HCT116 (cell line): ENCODE measurements around the gene TRPM3. TPM values are rescaled to one million over a fixed set of nuclear protein-coding genes. Genes with fewer than 3 reads are reported as not detected.

ENCODE experiments used
- ATAC-seq: fragments of 200-7000 bp; cut with Tn5 transposase; 2 replicates; pipeline ENCODE4 v1.9.1; 2020; ENCODE audit warnings: mild to moderate bottlenecking, moderate library complexity
- BruUV-seq: library from RNA; stranded (reverse); fragments of 400-500 nt; replicated peaks from 2 replicates; lab custom pipeline; 2021; lab: Mats Ljungman, UMichigan
- CTCF ChIA-PET: fragments of 300-600 bp; sonication (Branson Sonifier 250); formaldehyde crosslinking; loops from one replicate; lab custom pipeline; 2021; ENCODE audit warnings: antibody characterized with exemption; lab: Charles Lee
- POLR2A ChIA-PET: fragments of 300-600, 350-600 bp; sonication (Branson Sonifier 250); formaldehyde crosslinking; loops from one replicate; lab custom pipeline; 2021; ENCODE audit warnings: antibody characterized with exemption; lab: Charles Lee
- RAD21 ChIA-PET, 2 experiments: fragments of 300-600 bp; sonication (Branson Sonifier 250); formaldehyde crosslinking; loops; one replicate each; lab custom pipeline; 2023; ENCODE audit warnings: low total read pairs in 2 of 2; ENCODE audit not compliant: uncharacterized antibody in 2 of 2, unreplicated experiment in 2 of 2, low non-redundant PET in 1 of 2; lab: Charles Lee
- DNase-seq: peaks from one replicate; pipeline ENCODE4 v3.0.0-alpha.2; 2010; ENCODE audit warnings: low read depth, low spot score
- H2AFZ ChIP-seq: fragments of 200-600 bp; shearing (Covaris generic), sonication (generic); 2 replicates; pipeline ENCODE4 v1.6.1; 2017; ENCODE audit warnings: low read depth, mixed run types, mixed read lengths, antibody characterized with exemption, low read length; ENCODE audit not compliant: poor library complexity, severe bottlenecking
- H3K27ac ChIP-seq: 2 replicates; pipeline ENCODE4 v1.5.1; 2012; ENCODE audit warnings: low read depth, low read length
- H3K27me3 ChIP-seq: fragments of 200-600 bp; sonication (generic); 2 replicates; pipeline ENCODE4 v1.6.1; 2016; ENCODE audit warnings: mixed run types, low read length, mixed read lengths; ENCODE audit not compliant: insufficient read depth
- H3K36me3 ChIP-seq, 2 experiments: fragments of 200-500 bp in 1 of 2; fragments of 200-600 bp in 1 of 2; sonication (Bioruptor generic) in 1 of 2; sonication (generic) in 1 of 2; 2 replicates each; pipeline versions ENCODE4 v1.5.1 to v1.6.1; 2014 to 2016; ENCODE audit warnings: low read length in 2 of 2, inconsistent platforms in 1 of 2, mixed read lengths in 1 of 2, mixed run types in 1 of 2; ENCODE audit not compliant: insufficient read depth in 2 of 2, control insufficient read depth in 1 of 2
- H3K4me1 ChIP-seq, 2 experiments: fragments of 200-600 bp in 1 of 2; sonication (generic) in 1 of 2; 2 replicates each; pipeline versions ENCODE4 v1.5.1 to v1.6.1; 2012 to 2017; ENCODE audit warnings: low read length in 2 of 2, inconsistent platforms in 1 of 2, mild to moderate bottlenecking in 1 of 2, mixed read lengths in 1 of 2, mixed run types in 1 of 2, moderate library complexity in 1 of 2; ENCODE audit not compliant: insufficient read depth in 2 of 2, control insufficient read depth in 1 of 2
- H3K4me2 ChIP-seq: fragments of 200-600 bp; sonication (generic); 2 replicates; pipeline ENCODE4 v1.6.1; 2017; ENCODE audit warnings: mixed run types, low read length, mixed read lengths
- H3K4me3 ChIP-seq, 2 experiments: fragments of 200-600 bp in 1 of 2; sonication (generic) in 1 of 2; replicated peaks in 1 of 2; 2 replicates each; pipeline ENCODE4 v1.5.1; 2011 to 2016; ENCODE audit warnings: low read length in 2 of 2, control low read depth in 1 of 2, low read depth in 1 of 2, mild to moderate bottlenecking in 1 of 2, mixed read lengths in 1 of 2, mixed run types in 1 of 2
- H3K79me2 ChIP-seq: fragments of 200-600 bp; sonication (generic); 2 replicates; pipeline ENCODE4 v1.6.1; 2017; ENCODE audit warnings: mild to moderate bottlenecking, mixed run types, low read length, moderate library complexity, mixed read lengths; ENCODE audit not compliant: insufficient read depth
- H3K9ac ChIP-seq: fragments of 200-600 bp; sonication (generic); 2 replicates; pipeline ENCODE4 v1.6.1; 2016; ENCODE audit warnings: low read length, mixed read lengths
- H3K9me2 ChIP-seq: fragments of 200-600 bp; sonication (generic), shearing (Covaris generic); 2 replicates; pipeline ENCODE4 v1.6.1; 2017; ENCODE audit warnings: mixed run types, mild to moderate bottlenecking, moderate library complexity; ENCODE audit not compliant: insufficient read depth
- H3K9me3 ChIP-seq, 2 experiments: fragments of 200-500 bp in 1 of 2; fragments of 200-600 bp in 1 of 2; sonication (Bioruptor generic) in 1 of 2; sonication (generic) in 1 of 2; 2 replicates each; pipeline ENCODE4 v1.6.1; 2014 to 2017; ENCODE audit warnings: low read length in 2 of 2, mixed read lengths in 2 of 2, inconsistent platforms in 1 of 2, low read depth in 1 of 2, mild to moderate bottlenecking in 1 of 2, mixed run types in 1 of 2, moderate library complexity in 1 of 2; ENCODE audit not compliant: control insufficient read depth in 1 of 2, insufficient read depth in 1 of 2
- H4K20me1 ChIP-seq: fragments of 200-600 bp; sonication (generic), shearing (Covaris generic); 2 replicates; pipeline ENCODE4 v1.6.1; 2017; ENCODE audit warnings: mixed run types, mild to moderate bottlenecking, moderate library complexity; ENCODE audit not compliant: insufficient read depth
- EZH2phosphoT487 ChIP-seq: fragments of 200-600 bp; IDR thresholded peaks from 2 replicates; pipeline ENCODE4 v1.6.1; 2018; ENCODE audit warnings: antibody characterized with exemption, borderline replicate concordance
- JUND ChIP-seq: IDR thresholded peaks from 2 replicates; pipeline ENCODE4 v1.6.1; 2012
- POLR2A ChIP-seq: IDR thresholded peaks from 2 replicates; pipeline ENCODE4 v1.7.0; 2011; ENCODE audit warnings: borderline replicate concordance; ENCODE audit not compliant: insufficient read depth, insufficient read length; ENCODE audit errors: extremely low read depth
- POLR2AphosphoS5 ChIP-seq: IDR thresholded peaks from 2 replicates; pipeline ENCODE4 v1.6.1; 2011; ENCODE audit warnings: mild to moderate bottlenecking, low read depth, low read length, moderate library complexity
- SP1 ChIP-seq: IDR thresholded peaks from 2 replicates; pipeline ENCODE4 v1.6.1; 2012; ENCODE audit warnings: low read depth
- intact Hi-C: fragments of 100-400 bp; cut with micrococcal nuclease; formaldehyde crosslinking; loops from 2 replicates; pipeline ENCODE4 v1.10.0; 2022
- total RNA-seq: library from RNA; stranded (reverse); gene quantifications from one replicate; pipeline ENCODE4 v1.2.1, GENCODE V29; 2021; ENCODE audit not compliant: unreplicated experiment
- TF ChIP-seq, protein P1 (sequence below): IDR thresholded peaks from 2 replicates; pipeline ENCODE4 v1.6.1; 2012; ENCODE audit warnings: low read depth

TRPM3 gene
- total RNA-seq, 1 experiment from 2014 or later, result not detected

GRCh38 chr9:70772601-70773000 is 348.8 kb downstream of the TRPM3 start (continued):
- TF ChIP-seq, protein P1, sequence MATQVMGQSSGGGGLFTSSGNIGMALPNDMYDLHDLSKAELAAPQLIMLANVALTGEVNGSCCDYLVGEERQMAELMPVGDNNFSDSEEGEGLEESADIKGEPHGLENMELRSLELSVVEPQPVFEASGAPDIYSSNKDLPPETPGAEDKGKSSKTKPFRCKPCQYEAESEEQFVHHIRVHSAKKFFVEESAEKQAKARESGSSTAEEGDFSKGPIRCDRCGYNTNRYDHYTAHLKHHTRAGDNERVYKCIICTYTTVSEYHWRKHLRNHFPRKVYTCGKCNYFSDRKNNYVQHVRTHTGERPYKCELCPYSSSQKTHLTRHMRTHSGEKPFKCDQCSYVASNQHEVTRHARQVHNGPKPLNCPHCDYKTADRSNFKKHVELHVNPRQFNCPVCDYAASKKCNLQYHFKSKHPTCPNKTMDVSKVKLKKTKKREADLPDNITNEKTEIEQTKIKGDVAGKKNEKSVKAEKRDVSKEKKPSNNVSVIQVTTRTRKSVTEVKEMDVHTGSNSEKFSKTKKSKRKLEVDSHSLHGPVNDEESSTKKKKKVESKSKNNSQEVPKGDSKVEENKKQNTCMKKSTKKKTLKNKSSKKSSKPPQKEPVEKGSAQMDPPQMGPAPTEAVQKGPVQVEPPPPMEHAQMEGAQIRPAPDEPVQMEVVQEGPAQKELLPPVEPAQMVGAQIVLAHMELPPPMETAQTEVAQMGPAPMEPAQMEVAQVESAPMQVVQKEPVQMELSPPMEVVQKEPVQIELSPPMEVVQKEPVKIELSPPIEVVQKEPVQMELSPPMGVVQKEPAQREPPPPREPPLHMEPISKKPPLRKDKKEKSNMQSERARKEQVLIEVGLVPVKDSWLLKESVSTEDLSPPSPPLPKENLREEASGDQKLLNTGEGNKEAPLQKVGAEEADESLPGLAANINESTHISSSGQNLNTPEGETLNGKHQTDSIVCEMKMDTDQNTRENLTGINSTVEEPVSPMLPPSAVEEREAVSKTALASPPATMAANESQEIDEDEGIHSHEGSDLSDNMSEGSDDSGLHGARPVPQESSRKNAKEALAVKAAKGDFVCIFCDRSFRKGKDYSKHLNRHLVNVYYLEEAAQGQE, result no peak
- no peak for TF ChIP-seq POLR2A

DNA sequence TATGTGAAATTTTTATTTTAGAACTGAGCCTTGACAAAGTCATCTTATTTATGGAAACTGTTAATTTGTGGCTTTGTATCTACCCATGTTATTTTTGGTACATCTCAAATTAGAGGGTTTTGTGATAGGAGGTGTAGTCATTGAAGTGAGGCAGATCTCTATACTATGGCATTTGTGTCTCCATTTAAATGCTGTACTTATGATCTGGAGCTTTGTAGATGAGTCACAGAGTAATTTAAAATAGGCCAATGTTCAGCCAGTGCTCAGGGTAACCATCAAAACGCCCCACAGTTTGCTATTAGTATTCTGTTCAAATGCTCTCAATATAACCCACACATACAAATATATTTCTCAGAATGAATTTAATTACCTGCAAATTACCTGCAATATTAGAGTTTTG is 355.5 kb downstream of the TRPM3 start:
- Histone ChIP-seq H3K9me3 (no peaks in the 10 kb centered on the region), H3K4me2 (no peak overlapping the region), H3K9me2 (no peaks in the 10 kb centered on the region), H3K27me3 (peaks cover 39% of the 10 kb centered on the region), H3K4me1 (no peaks in the 10 kb centered on the region), H3K79me2 (no peaks in the 10 kb centered on the region), H3K36me3 (no peaks in the 10 kb centered on the region), H4K20me1 (no peaks in the 10 kb centered on the region), H3K4me3 (no peak overlapping the region), H3K9ac (no peak overlapping the region), H3K27ac (no peak overlapping the region), H2AFZ (no peak overlapping the region)
- POLR2A ChIA-PET, result no interaction called here
- intact Hi-C loops, result no loop called here
- TF ChIP-seq SP1 (no peak), JUND (no peak), POLR2A (no peak), EZH2phosphoT487 (no peak), POLR2AphosphoS5 (no peak)
- DNase-seq (no peak), ATAC-seq (no peak)
- CTCF ChIA-PET, result interaction anchor here (0.6 kb wide), 1 partner anchor 39 kb away, joined by 3 read pairs; no protein-coding TSS in a partner anchor
- RAD21 ChIA-PET, result no interaction called here
- BruUV-seq, result no TSS peak
